Left renal pelvis (tissue), 4 donors: Measurements from ENCODE around the gene SULT1A2. TPM values are rescaled to one million over a fixed set of nuclear protein-coding genes. Genes with fewer than 3 reads are reported as not detected.
A peak's percentile ranks its signal among the peaks of the same experiment; 100 is the strongest.
"Not testable (repeated sequence)": the region's sequence is repeated elsewhere in the genome, so short reads cannot be mapped to it uniquely, and the experiment has no call there.

Experiments
- DNase-seq, 4 donors: peaks; one replicate each; pipeline ENCODE4 v3.0.0-alpha.2; 2013; ENCODE audit warnings: low read depth in 4 of 4, low spot score in 3 of 4
- polyA plus RNA-seq, 4 donors: library from polyadenylated mRNA; unstranded; fragments of 120-200 nt; gene quantifications; one replicate each; pipeline ENCODE4 v1.2.1, GENCODE V29; 2013; ENCODE audit not compliant: insufficient read length in 4 of 4

SULT1A2 gene
- 1 to 10 TPM in 3 of 4 donors, under 1 TPM in 1; 0.73 to 2.2 (median 1.9) TPM for polyA plus RNA-seq

- peak in 1 of 4 donors; percentile 39 for DNase-seq
These were observed at the start of gene SULT1A2 for GRCh38 chr16:28596840-28597691. Gene SULT1A2, minus strand, starts transcription at chr16:28597050. Its CDS starts 1,120 bp downstream, at chr16:28595930.

GRCh38 chr16:28639959-28640358 lies 43.1 kb upstream of the SULT1A2 start:
- not testable (repeated sequence) for DNase-seq

GRCh38 chr16:28638359-28638758 lies 41.5 kb upstream of the SULT1A2 start:
- not testable (repeated sequence) for DNase-seq

GRCh38 chr16:28637765-28638164 lies 40.9 kb upstream of the SULT1A2 start, which contains the start of gene NPIPB8:
Gene NPIPB8, plus strand, starts transcription at chr16:28638065. Its CDS starts 296 bp downstream, at chr16:28638361.
- DNase-seq = not testable (repeated sequence)

GRCh38 chr16:28636093-28636823 lies 39.4 kb upstream of the SULT1A2 start:
- DNase-seq = not testable (repeated sequence)

- not testable (repeated sequence) for DNase-seq
These were observed 34.1 kb upstream of the SULT1A2 start for GRCh38 chr16:28630905-28631304.

- DNase-seq = no peak
These were observed 26.4 kb upstream of the SULT1A2 start for GRCh38 chr16:28623172-28623711.

GRCh38 chr16:28622532-28623171 lies 25.8 kb upstream of the SULT1A2 start:
- not testable (repeated sequence) for DNase-seq

GRCh38 chr16:28621481-28622155 lies 24.8 kb upstream of the SULT1A2 start:
- DNase-seq = no peak

- not testable (repeated sequence) for DNase-seq
These were observed 23.5 kb upstream of the SULT1A2 start for GRCh38 chr16:28620316-28620715.

GRCh38 chr16:28617874-28618273 lies 21.0 kb upstream of the SULT1A2 start:
- no peak for DNase-seq

GRCh38 chr16:28616636-28617035 lies 19.8 kb upstream of the SULT1A2 start:
- no peak for DNase-seq

GRCh38 chr16:28616224-28616577 lies 19.4 kb upstream of the SULT1A2 start:
- DNase-seq = not testable (repeated sequence)

GRCh38 chr16:28615486-28616223 lies 18.8 kb upstream of the SULT1A2 start:
- DNase-seq = not testable (repeated sequence)

GRCh38 chr16:28614561-28614960 lies 17.7 kb upstream of the SULT1A2 start:
- DNase-seq = not testable (repeated sequence)

GRCh38 chr16:28613912-28614311 lies 17.1 kb upstream of the SULT1A2 start:
- not testable (repeated sequence) for DNase-seq

- DNase-seq = not testable (repeated sequence)
These were observed 15.8 kb upstream of the SULT1A2 start for GRCh38 chr16:28612359-28613280.

- no peak for DNase-seq
These were observed 13.8 kb upstream of the SULT1A2 start for GRCh38 chr16:28610595-28611191.
